H9 (cell line): ENCODE results near the gene AP4S1. TPM values are rescaled to one million over a fixed set of nuclear protein-coding genes. Genes with fewer than 3 reads are reported as not detected.

Experiments
- DNase-seq: peaks from one replicate; pipeline ENCODE4 v3.0.0-alpha.2; 2017
- H2AFZ ChIP-seq: one replicate; pipeline ENCODE4 v1.6.1; 2013; ENCODE audit warnings: mild to moderate bottlenecking, low read length, control low read depth, moderate library complexity
- H2AK5ac ChIP-seq: 2 replicates; pipeline ENCODE4 v1.6.1; 2013; ENCODE audit warnings: low read length, control low read depth, mixed read lengths; ENCODE audit not compliant: insufficient read length
- H2BK120ac ChIP-seq: one replicate; pipeline ENCODE4 v1.6.1; 2013; ENCODE audit warnings: low read depth, mild to moderate bottlenecking, low read length, control low read depth, inconsistent platforms; ENCODE audit not compliant: poor library complexity, severe bottlenecking
- H2BK12ac ChIP-seq: 2 replicates; pipeline ENCODE4 v1.6.1; 2013; ENCODE audit warnings: low read length, control low read depth, mixed read lengths, low read depth; ENCODE audit not compliant: insufficient read length
- H2BK15ac ChIP-seq: 2 replicates; pipeline ENCODE4 v1.6.1; 2013; ENCODE audit warnings: low read depth, low read length, control low read depth
- H2BK20ac ChIP-seq: one replicate; pipeline ENCODE4 v1.6.1; 2013; ENCODE audit warnings: low read depth, mild to moderate bottlenecking, low read length, control low read depth, inconsistent platforms; ENCODE audit not compliant: poor library complexity, severe bottlenecking
- H2BK5ac ChIP-seq: 2 replicates; pipeline ENCODE4 v1.6.1; 2013; ENCODE audit warnings: low read length, control low read depth, mixed read lengths; ENCODE audit not compliant: insufficient read length
- H3K14ac ChIP-seq: 2 replicates; pipeline ENCODE4 v1.6.1; 2013; ENCODE audit warnings: low read length, control low read depth; ENCODE audit not compliant: insufficient read depth
- H3K18ac ChIP-seq: 2 replicates; pipeline ENCODE4 v1.6.1; 2013; ENCODE audit warnings: low read depth, mild to moderate bottlenecking, mixed read lengths, low read length, control low read depth; ENCODE audit not compliant: insufficient read length
- H3K23ac ChIP-seq: 2 replicates; pipeline ENCODE4 v1.6.1; 2013; ENCODE audit warnings: low read length, control low read depth, mixed read lengths, low read depth; ENCODE audit not compliant: insufficient read length
- H3K23me2 ChIP-seq: 2 replicates; pipeline ENCODE4 v1.6.1; 2013; ENCODE audit warnings: low read depth, mild to moderate bottlenecking, mixed read lengths, low read length, control low read depth; ENCODE audit not compliant: insufficient read length, poor library complexity, severe bottlenecking
- H3K27ac ChIP-seq: 2 replicates; pipeline ENCODE4 v1.5.1; 2013; ENCODE audit warnings: low read length, control low read depth, mixed read lengths, low read depth; ENCODE audit not compliant: insufficient read length
- H3K27me3 ChIP-seq: 2 replicates; pipeline ENCODE4 v1.6.1; 2013; ENCODE audit warnings: low read length, control low read depth, inconsistent platforms; ENCODE audit not compliant: insufficient read depth
- H3K4ac ChIP-seq: 2 replicates; pipeline ENCODE4 v1.6.1; 2013; ENCODE audit warnings: low read depth, mild to moderate bottlenecking, control low read depth, inconsistent platforms, low read length, moderate library complexity
- H3K4me1 ChIP-seq: 2 replicates; pipeline ENCODE4 v1.6.1; 2013; ENCODE audit warnings: low read length, control low read depth, inconsistent platforms; ENCODE audit not compliant: insufficient read depth
- H3K4me2 ChIP-seq: 2 replicates; pipeline ENCODE4 v1.6.1; 2013; ENCODE audit warnings: low read length, control low read depth, mixed read lengths; ENCODE audit not compliant: insufficient read length, insufficient read depth
- H3K56ac ChIP-seq: 2 replicates; pipeline ENCODE4 v1.6.1; 2013; ENCODE audit warnings: low read depth, mild to moderate bottlenecking, mixed read lengths, low read length, control low read depth; ENCODE audit not compliant: insufficient read length
- H3K79me1 ChIP-seq: 2 replicates; pipeline ENCODE4 v1.6.1; 2013; ENCODE audit warnings: low read depth, mild to moderate bottlenecking, moderate library complexity, low read length, control low read depth, inconsistent platforms; ENCODE audit not compliant: insufficient read depth, poor library complexity, severe bottlenecking
- H3K79me2 ChIP-seq: 2 replicates; pipeline ENCODE4 v1.6.1; 2013; ENCODE audit warnings: low read length, control low read depth, inconsistent platforms; ENCODE audit not compliant: insufficient read depth
- H3K9ac ChIP-seq: 2 replicates; pipeline ENCODE4 v1.6.1; 2013; ENCODE audit warnings: low read length, control low read depth, mixed read lengths; ENCODE audit not compliant: insufficient read length; ENCODE audit errors: extremely low read depth
- H3K9me3 ChIP-seq: one replicate; pipeline ENCODE4 v1.6.1; 2013; ENCODE audit warnings: low read depth, low read length, inconsistent platforms; ENCODE audit not compliant: control insufficient read depth
- H3T11ph ChIP-seq: one replicate; pipeline ENCODE4 v1.6.1; 2013; ENCODE audit warnings: mild to moderate bottlenecking, low read length, control low read depth, inconsistent platforms
- H4K20me1 ChIP-seq: one replicate; pipeline ENCODE4 v1.6.1; 2013; ENCODE audit not compliant: control insufficient read depth, insufficient read length, insufficient read depth
- H4K5ac ChIP-seq: 2 replicates; pipeline ENCODE4 v1.6.1; 2013; ENCODE audit warnings: low read depth, mild to moderate bottlenecking, mixed read lengths, low read length, control low read depth; ENCODE audit not compliant: insufficient read length
- H4K8ac ChIP-seq: replicated peaks from 2 replicates; pipeline ENCODE4 v1.6.1; 2013; ENCODE audit warnings: low read length, control low read depth, mixed read lengths, low read depth; ENCODE audit not compliant: insufficient read length
- H4K91ac ChIP-seq: 2 replicates; pipeline ENCODE4 v1.6.1; 2013; ENCODE audit warnings: low read depth, mild to moderate bottlenecking, moderate library complexity, mixed read lengths, low read length, control low read depth; ENCODE audit not compliant: insufficient read length
- H3K27ac Mint-ChIP-seq, 3 experiments: 2 replicates in 2 of 3; 3 replicates in 1 of 3; pipeline ENCODE4 v1.8.0; 2020 to 2021; ENCODE audit warnings: mixed read lengths in 3 of 3, mild to moderate bottlenecking in 1 of 3, moderate library complexity in 1 of 3
- H3K27me3 Mint-ChIP-seq: 2 replicates; pipeline ENCODE4 v1.8.0; 2021; ENCODE audit warnings: low read depth, mild to moderate bottlenecking, moderate library complexity, mixed read lengths
- H3K36me3 Mint-ChIP-seq, 3 experiments: 2 replicates in 2 of 3; 3 replicates in 1 of 3; pipeline ENCODE4 v1.8.0; 2020 to 2021; ENCODE audit warnings: low read depth in 3 of 3, mixed read lengths in 3 of 3; ENCODE audit not compliant: insufficient read depth in 1 of 3
- H3K4me1 Mint-ChIP-seq, 2 experiments: 2 replicates each; pipeline ENCODE4 v1.8.0; 2020; ENCODE audit warnings: mixed read lengths in 2 of 2
- H3K4me3 Mint-ChIP-seq, 2 experiments: 2 replicates in 1 of 2; 3 replicates in 1 of 2; pipeline ENCODE4 v1.8.0; 2020 to 2021; ENCODE audit warnings: mild to moderate bottlenecking in 2 of 2, mixed read lengths in 2 of 2, moderate library complexity in 1 of 2
- H3K9me3 Mint-ChIP-seq, 2 experiments: 2 replicates in 1 of 2; 3 replicates in 1 of 2; pipeline ENCODE4 v1.8.0; 2020; ENCODE audit warnings: mild to moderate bottlenecking in 2 of 2, mixed read lengths in 2 of 2, moderate library complexity in 1 of 2
- CTCF ChIP-seq: fragments of 200-600 bp; sonication (generic); conservative IDR thresholded peaks from 3 replicates; pipeline ENCODE4 v1.8.0; 2021; ENCODE audit warnings: antibody characterized with exemption, mild to moderate bottlenecking
- whole genome bisulfite sequencing: extraction: QIAGEN DNeasy Blood & Tissue Kit; methylation state at CpG from one replicate; pipeline ENCODE4 v1.1.7; 2013; ENCODE audit warnings: missing lambda C conversion rate, low lambda C conversion rate, mixed read lengths; ENCODE audit not compliant: insufficient read length; ENCODE audit errors: extremely low coverage; 5-methylcytosine and 5-hydroxymethylcytosine counted together
- total RNA-seq: library from RNA; stranded (reverse); gene quantifications from 2 replicates; pipeline ENCODE4 v1.2.1, GENCODE V29; 2021

The AP4S1 gene
- total RNA-seq, 1 experiment from 2014 or later = 13.7 TPM

GRCh38 chr14:31059152-31059924 is 33.9 kb downstream of the AP4S1 start:
- H3K4me2 ChIP-seq = no peak overlapping the region
- no peak for TF ChIP-seq CTCF
- H3K14ac ChIP-seq = no peak overlapping the region
- H2BK5ac ChIP-seq = no peak overlapping the region
- no peak for DNase-seq
- no peak overlapping the region for H3T11ph ChIP-seq
- no peaks in the 10 kb centered on the region for H3K27me3 ChIP-seq
- H4K8ac ChIP-seq = no peak overlapping the region
- no peak overlapping the region for H4K91ac ChIP-seq
- no peaks in the 10 kb centered on the region for H3K23me2 ChIP-seq
- H3K56ac ChIP-seq = no peak overlapping the region
- no peak overlapping the region for H3K27ac ChIP-seq
- H3K18ac ChIP-seq = no peak overlapping the region
- H3K79me2 ChIP-seq = no peaks in the 10 kb centered on the region
- H4K20me1 ChIP-seq = no peaks in the 10 kb centered on the region
- no peak overlapping the region for H3K9ac ChIP-seq
- H2BK15ac ChIP-seq = no peak overlapping the region
- H2AK5ac ChIP-seq = no peak overlapping the region
- H2AFZ ChIP-seq = no peak overlapping the region
- no peaks in the 10 kb centered on the region for H3K9me3 Mint-ChIP-seq
- peaks cover 3% of the 10 kb centered on the region; the same call in 1 of the 2 replicates for H3K4me1 ChIP-seq
- H2BK120ac ChIP-seq = no peak overlapping the region
- no peaks in the 10 kb centered on the region for H3K79me1 ChIP-seq
- whole genome bisulfite sequencing = no CpG with 5 or more reads among the region's 1 CpG
- no peaks in the 10 kb centered on the region for H3K36me3 Mint-ChIP-seq
- no peak overlapping the region for H3K4ac ChIP-seq
- no peak overlapping the region for H2BK12ac ChIP-seq
- peaks cover 18 to 19% of the 10 kb centered on the region in 2 experiments for H3K4me1 Mint-ChIP-seq
- no peak overlapping the region for H3K23ac ChIP-seq
- H3K27ac Mint-ChIP-seq = peak overlapping the region; percentile 72 to 82 (median 77); a peak in 4 of 7 replicates
- H2BK20ac ChIP-seq = no peak overlapping the region
- no peaks in the 10 kb centered on the region for H3K27me3 Mint-ChIP-seq
- no peak overlapping the region for H3K4me3 Mint-ChIP-seq
- H4K5ac ChIP-seq = no peak overlapping the region
- no peaks in the 10 kb centered on the region for H3K9me3 ChIP-seq
